IPS-18a (cell line): ENCODE results near the gene DAND5.

ENCODE experiments used
- H3K27ac ChIP-seq: one replicate; pipeline ENCODE4 v1.5.1; 2013; ENCODE audit warnings: low read length
- H3K27me3 ChIP-seq: one replicate; pipeline ENCODE4 v1.6.1; 2013; ENCODE audit warnings: mild to moderate bottlenecking, low read length; ENCODE audit not compliant: control insufficient read depth, insufficient read depth
- H3K36me3 ChIP-seq: one replicate; pipeline ENCODE4 v1.6.1; 2013; ENCODE audit warnings: low read depth, low read length; ENCODE audit not compliant: control insufficient read depth
- H3K4me1 ChIP-seq: one replicate; pipeline ENCODE4 v1.6.1; 2013; ENCODE audit warnings: low read depth, low read length; ENCODE audit not compliant: control insufficient read depth
- H3K4me3 ChIP-seq: one replicate; pipeline ENCODE4 v1.5.1; 2013; ENCODE audit warnings: low read length
- H3K9ac ChIP-seq: one replicate; pipeline ENCODE4 v1.6.1; 2013; ENCODE audit warnings: mild to moderate bottlenecking, low read length, moderate library complexity
- H3K9me3 ChIP-seq: one replicate; pipeline ENCODE4 v1.6.1; 2013; ENCODE audit warnings: low read depth, low read length; ENCODE audit not compliant: control insufficient read depth

The DAND5 gene

DNA sequence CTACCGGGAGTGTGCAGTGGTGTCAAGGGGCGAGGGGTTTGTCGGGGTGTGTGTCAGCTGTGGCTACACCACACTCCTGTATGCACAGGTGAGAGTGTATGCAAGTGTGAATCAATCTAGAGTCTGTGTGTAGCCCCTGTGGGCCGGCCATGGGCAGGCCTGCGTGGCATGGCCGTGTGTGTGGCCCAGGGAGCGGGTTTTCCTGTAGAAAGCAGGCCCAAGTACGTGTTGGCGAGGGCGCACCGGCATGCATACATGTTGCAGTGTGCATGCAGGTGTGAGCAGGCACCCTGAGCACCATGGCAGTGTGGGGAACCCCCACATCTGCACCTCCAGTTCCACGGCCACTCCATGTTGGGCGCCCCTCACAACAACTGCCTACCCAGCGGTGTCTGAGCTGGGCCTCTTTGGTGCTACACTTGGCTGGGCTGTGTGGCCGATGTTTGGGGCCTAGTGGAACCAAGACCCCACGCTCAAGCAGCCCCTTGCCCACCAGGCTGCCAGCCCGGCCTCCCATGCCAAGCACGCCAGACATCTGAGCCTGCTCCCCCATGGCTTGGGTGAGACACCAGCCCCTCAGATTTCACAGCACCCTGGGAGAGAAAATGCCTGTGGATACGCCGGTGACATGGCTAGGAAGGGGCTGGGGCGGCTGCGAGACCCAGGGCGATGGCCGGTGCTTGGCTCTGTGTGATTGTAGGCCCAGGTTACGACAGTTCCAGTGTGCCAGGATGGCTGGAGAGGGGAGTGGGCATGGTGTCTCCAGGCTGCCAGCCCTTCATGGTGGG, 28.0 kb downstream of the DAND5 start:
- no peaks in the 10 kb centered on the region for H3K4me1 ChIP-seq
- no peak overlapping the region for H3K9ac ChIP-seq
- H3K36me3 ChIP-seq = no peaks in the 10 kb centered on the region
- H3K4me3 ChIP-seq = no peak overlapping the region
- no peaks in the 10 kb centered on the region for H3K9me3 ChIP-seq
- H3K27me3 ChIP-seq = peaks cover 88% of the 10 kb centered on the region
- no peak overlapping the region for H3K27ac ChIP-seq

DNA sequence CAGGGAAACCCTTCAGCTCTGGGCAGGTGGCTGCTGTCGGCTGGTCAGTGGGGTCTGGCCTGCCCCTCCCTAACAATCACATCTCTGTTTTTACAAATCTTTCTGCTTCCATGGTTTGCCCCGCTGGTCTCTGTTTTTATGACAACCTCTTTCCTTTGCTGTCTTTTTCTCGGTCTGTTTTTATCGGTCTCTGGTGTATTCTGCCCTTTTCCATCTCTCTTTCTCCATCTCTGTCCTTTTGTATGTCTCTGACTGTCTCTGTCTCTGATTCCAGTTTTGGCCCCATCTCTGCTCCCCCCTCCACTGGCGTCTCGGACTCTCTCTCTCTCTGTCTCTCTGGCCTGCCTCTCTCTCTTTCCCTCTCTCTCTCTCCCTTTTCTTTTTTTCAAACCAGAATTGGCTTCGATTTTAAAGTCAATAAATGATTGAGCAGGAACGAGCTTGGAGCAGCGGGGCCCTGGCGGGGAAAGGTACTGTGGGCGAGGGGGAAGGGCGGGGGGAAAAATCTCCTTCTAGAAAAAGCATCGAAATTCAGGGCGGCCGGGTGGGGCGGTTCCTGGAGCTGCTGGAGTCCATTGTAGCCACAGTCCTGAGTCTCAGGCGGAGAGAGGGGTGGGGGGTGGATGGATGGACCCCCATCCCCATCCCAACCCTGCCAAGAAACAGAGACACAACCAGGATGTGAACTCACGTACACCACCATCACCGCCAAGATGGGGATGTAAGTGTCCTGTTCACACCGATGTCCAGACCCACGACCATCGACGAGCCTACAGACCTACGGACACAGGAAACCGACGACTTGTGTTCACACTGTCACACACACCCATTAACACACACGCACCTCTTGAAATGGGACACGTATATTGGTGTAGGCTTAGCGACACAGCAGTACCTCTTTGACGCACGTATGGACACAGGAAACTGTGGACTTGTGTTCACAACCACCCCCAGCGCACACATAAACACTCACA, 28.9 kb downstream of the DAND5 start:
- H3K9me3 ChIP-seq = no peaks in the 10 kb centered on the region
- no peak overlapping the region for H3K4me3 ChIP-seq
- no peaks in the 10 kb centered on the region for H3K36me3 ChIP-seq
- no peak overlapping the region for H3K9ac ChIP-seq
- no peak overlapping the region for H3K27ac ChIP-seq
- no peaks in the 10 kb centered on the region for H3K4me1 ChIP-seq
- peaks cover 86% of the 10 kb centered on the region for H3K27me3 ChIP-seq

DNA sequence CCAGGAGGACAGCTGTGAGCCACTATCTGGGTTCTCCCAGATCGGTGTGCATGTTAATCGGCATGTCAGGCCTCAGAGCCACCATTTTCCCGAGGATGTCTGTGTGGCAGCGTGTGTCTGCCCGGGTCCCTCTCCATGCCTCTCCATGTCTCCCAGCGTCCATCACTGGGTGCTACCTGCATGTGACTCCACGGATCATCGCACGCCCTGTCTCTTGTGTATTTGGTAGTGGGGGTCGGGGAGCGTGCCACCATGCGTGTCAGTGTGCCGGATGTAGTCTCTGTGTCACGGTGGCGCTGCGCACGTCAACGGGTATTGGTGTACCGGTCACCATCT, 31.8 kb downstream of the DAND5 start:
- H3K36me3 ChIP-seq = no peaks in the 10 kb centered on the region
- H3K27me3 ChIP-seq = peaks cover 91% of the 10 kb centered on the region
- H3K27ac ChIP-seq = no peak overlapping the region
- H3K9ac ChIP-seq = no peak overlapping the region
- no peaks in the 10 kb centered on the region for H3K4me1 ChIP-seq
- H3K9me3 ChIP-seq = no peaks in the 10 kb centered on the region
- H3K4me3 ChIP-seq = no peak overlapping the region

DNA sequence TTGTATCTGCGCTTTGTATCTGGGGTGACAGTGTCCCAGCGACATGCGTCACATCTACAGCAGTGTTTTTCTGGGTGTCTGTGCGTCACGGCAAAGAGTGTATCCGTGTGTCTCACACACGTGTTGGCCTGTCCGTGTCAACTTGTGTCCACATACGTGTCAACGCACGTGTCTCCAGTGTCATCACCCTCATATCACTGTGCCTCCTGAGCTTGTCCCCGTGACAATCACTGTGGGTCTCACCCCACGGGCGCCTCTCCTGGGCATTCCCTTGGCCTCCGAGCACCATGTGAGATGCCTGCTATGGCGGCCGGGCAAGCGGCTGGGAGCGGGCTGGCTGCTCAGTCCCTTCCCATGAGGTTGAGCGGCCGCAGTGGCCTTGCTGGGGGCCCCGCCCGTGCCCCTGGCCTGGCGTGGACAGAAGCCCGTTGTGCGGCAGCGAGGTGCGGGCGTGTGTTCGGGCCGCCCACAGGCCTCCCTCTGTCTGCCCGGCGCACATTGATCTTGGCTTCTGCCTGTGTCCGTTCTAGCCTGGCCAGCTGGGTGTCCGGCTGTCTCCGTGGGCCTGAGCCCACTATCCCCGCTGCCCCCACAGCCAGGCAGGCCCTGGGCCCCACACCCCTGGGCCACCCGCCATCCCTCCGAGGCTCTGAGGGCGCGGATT, 32.3 kb downstream of the DAND5 start:
- H3K27me3 ChIP-seq = peaks cover 91% of the 10 kb centered on the region
- no peaks in the 10 kb centered on the region for H3K9me3 ChIP-seq
- H3K36me3 ChIP-seq = no peaks in the 10 kb centered on the region
- no peak overlapping the region for H3K9ac ChIP-seq
- no peaks in the 10 kb centered on the region for H3K4me1 ChIP-seq
- no peak overlapping the region for H3K27ac ChIP-seq
- no peak overlapping the region for H3K4me3 ChIP-seq

DNA sequence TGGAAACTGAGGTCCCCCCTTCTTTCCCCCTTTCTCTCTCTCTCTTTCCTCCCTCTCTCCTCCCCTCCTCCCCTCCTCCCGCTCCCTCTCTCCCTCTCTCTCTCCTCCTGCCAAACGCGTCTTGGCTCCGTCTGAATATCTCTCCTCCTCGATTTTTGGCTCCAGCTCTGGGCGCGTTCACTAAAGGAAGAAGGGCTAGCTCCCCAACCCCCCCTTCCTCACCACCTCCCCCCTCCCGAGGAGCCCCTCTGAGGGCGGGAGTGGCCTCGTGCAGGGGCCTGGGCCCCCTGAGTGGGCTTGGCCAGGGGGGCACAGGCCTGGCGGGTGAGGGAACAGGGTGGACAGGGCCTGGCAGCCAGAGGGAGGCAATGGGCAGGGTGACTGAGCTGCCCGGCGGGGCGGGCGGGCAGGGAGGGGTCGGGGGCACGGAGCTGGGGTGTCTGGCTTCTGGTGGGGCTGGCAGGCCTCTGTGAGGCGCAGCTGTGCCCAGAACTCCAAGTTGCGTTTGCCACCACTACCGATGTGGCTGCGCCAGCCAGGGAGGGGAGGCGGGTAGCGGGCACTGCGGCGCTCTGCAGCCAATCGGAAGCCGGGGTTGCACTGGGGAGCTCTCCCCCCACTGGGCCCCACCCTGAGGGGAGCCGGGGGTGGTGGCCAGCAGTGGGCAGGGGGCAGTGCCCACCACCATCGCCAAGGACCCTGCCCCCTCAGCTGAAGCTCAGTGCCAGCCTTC, 33.0 kb downstream of the DAND5 start:
- H3K27ac ChIP-seq = no peak overlapping the region
- H3K27me3 ChIP-seq = peaks cover 91% of the 10 kb centered on the region
- H3K9ac ChIP-seq = no peak overlapping the region
- H3K4me3 ChIP-seq = no peak overlapping the region
- no peaks in the 10 kb centered on the region for H3K9me3 ChIP-seq
- no peaks in the 10 kb centered on the region for H3K4me1 ChIP-seq
- H3K36me3 ChIP-seq = no peaks in the 10 kb centered on the region

DNA sequence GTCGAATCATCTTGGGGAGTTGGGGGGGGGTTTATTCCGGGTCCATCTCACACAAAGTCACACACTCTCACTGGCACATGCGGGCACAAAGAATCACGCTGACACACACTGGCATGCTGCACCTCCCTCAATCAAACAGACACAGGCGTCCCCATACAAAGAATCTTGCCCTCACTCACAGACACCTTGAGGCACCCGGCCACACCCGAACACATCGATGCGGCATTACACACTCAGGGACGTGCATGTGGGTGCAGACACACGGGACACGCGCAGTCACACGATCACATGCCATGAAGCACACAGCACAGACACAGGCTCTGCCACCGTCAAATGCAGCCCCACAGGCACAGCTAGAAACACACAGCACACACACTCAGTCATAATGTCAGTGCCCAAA, 33.7 kb downstream of the DAND5 start:
- H3K9ac ChIP-seq = no peak overlapping the region
- no peaks in the 10 kb centered on the region for H3K36me3 ChIP-seq
- H3K4me3 ChIP-seq = no peak overlapping the region
- H3K27ac ChIP-seq = no peak overlapping the region
- H3K4me1 ChIP-seq = no peaks in the 10 kb centered on the region
- H3K27me3 ChIP-seq = peaks cover 91% of the 10 kb centered on the region
- no peaks in the 10 kb centered on the region for H3K9me3 ChIP-seq

DNA sequence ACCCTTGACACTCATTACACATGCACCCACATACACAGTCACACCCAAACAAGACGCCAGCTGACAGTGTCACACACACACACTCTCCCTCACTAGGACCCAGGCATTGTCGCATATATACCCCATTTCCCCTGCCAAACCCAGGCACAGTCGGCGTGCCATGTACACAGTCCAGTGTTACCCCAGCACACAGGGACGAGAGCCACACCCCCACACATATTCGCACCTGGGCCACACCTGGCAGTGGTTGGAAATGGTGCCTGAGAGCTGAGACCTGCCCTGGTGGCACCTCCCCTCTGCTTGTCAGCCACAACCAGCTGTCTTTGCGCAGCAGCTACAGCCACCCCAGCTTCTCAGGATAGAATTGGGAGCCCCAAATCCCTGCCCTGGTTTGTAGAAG, 34.9 kb downstream of the DAND5 start:
- H3K27ac ChIP-seq = no peak overlapping the region
- H3K9ac ChIP-seq = no peak overlapping the region
- no peaks in the 10 kb centered on the region for H3K9me3 ChIP-seq
- H3K4me1 ChIP-seq = no peaks in the 10 kb centered on the region
- H3K27me3 ChIP-seq = peaks cover 91% of the 10 kb centered on the region
- no peak overlapping the region for H3K4me3 ChIP-seq
- H3K36me3 ChIP-seq = no peaks in the 10 kb centered on the region

DNA sequence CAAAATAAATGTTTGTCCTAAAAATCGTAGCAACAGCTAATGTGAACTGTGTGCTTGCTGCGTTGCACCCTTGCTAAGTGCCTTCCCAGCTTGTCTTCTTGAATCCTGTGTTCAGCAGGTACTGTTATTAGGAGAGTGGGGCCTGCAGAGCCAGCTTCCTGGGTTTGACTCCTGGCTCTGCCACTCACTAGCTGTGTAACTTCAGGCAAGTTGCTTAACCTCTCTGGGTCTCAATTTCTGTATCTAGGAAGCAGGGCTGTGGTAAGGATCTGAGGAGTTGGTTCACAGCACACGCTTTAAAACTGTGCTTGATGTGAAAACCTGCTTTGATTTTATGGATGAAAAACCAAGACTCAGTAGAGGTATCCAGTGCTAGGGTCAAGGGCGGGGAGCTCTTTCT, 35.9 kb downstream of the DAND5 start:
- Histone ChIP-seq H3K9me3 (no peaks in the 10 kb centered on the region), H3K9ac (no peak overlapping the region), H3K27ac (no peak overlapping the region), H3K27me3 (peaks cover 91% of the 10 kb centered on the region), H3K4me1 (no peaks in the 10 kb centered on the region), H3K36me3 (no peaks in the 10 kb centered on the region), H3K4me3 (no peak overlapping the region)

DNA sequence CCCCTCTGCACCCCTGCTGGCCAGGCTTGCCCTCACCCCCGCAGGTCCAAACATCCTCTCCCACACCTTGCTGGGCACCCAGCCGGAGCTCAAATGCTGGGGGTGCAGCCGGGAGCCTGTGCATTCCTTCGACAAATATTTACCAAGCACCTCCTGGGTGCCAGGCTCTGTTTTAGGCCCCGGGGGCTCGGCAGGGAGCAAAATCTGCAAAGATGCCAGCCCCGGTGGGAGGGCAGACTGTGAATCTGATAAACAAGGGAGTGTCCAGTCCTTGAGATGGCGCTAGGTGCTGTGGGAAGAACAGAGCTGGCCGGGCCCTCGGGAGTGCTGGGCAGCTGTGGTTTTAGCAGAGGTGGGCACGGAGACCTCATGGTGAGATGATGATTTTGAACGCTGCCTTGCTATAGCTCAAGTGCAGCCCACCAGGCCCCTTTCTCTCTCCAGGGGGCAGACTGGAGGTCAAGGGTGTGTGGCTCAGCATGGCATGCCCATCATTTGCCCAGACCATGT, 36.5 kb downstream of the DAND5 start:
- Histone ChIP-seq H3K36me3 (no peaks in the 10 kb centered on the region), H3K9ac (no peak overlapping the region), H3K4me1 (no peaks in the 10 kb centered on the region), H3K4me3 (no peak overlapping the region), H3K27me3 (peaks cover 91% of the 10 kb centered on the region), H3K9me3 (no peaks in the 10 kb centered on the region), H3K27ac (no peak overlapping the region)

DNA sequence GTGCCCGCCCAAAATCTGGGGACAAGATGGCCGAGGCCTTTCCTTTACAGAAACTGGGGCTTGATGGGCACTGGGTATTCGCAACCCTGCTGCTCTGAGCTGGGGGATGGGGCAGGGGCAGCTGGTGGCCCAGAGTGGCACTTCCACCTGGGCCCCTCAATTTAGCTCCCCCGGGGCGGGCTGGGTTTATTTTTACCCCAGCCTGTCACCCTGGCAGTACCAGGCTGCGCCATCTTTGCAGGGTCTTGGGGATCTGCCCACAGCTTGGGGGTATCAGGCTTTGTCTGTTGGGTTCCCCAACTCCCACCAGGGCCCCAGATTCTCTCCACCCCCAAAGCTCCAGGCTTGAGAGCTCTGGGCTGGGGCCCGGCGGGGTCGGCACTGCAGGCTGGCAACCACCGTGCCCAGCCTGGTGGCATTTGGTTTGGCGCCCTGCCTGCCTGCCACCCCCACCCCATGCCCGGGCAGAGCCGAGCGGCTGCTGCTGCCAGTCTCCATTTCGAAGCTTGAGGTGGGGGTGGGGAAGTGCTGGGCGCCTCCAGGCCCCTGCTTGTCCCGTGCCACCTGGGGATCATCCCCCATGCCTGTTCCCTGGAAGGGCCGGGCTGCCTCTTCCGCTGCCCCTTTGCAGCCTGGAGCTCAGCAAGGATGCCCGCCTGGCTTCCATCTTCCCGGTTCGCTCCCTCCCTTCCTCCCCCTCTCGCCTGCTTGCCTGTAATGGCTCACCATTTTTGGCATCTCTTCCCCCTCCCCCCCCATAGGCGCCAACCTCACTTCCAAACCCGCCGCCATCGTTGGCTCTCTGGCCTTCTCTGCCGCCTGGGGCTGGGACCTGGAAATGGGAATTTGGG, 37.3 kb downstream of the DAND5 start:
- Histone ChIP-seq H3K4me3 (no peak overlapping the region), H3K9ac (no peak overlapping the region), H3K27ac (no peak overlapping the region), H3K36me3 (no peaks in the 10 kb centered on the region), H3K9me3 (no peaks in the 10 kb centered on the region), H3K27me3 (peaks cover 91% of the 10 kb centered on the region), H3K4me1 (no peaks in the 10 kb centered on the region)
